ENCODE data around the gene NOVA2.
A peak's percentile ranks its signal among the peaks of the same experiment; 100 is the strongest.

NOVA2 gene

GRCh38 chr19:45929247-45929646 lies 44.4 kb downstream of the NOVA2 start:
- no peak for DNase-seq (ENCODE audit: low read depth in 2 of 2, low spot score in 1 of 2)

DNA sequence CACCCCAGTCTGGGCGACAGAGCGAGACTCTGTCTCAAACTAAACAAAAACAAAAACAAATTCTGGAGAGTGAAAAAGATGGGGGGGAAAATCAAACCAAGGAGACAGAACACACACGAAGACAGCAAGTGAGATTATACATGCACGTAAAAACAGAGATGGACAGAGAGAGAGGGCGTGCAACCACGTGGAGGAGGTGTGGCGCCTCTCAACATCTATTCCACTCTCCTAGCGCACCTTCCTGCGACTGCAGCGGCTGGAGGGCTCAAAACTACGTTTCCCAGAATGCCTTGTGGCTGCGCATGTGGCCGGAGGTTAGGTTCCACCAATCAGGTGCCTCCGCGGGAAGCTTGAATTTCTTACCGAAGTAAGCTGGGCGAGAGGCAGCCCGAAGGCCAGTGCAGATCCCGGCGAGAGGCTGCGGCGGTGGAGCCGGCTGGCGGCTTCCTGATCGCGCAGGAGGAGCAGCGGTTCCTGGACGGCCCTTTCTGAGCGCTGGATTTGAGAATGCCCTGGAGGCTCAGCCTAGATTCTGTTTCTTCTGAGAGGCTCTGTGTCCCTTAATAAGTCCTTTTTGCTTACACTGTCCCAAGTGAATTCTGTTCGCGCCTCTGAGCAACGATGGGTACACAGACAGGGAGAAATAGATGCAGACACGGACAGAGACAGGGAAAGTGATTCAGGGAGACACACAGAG lies 46.0 kb downstream of the NOVA2 start:
- peak; percentile 54 to 78 for DNase-seq (ENCODE audit: low read depth in 2 of 2, low spot score in 1 of 2)

- DNase-seq (ENCODE audit: low read depth in 2 of 2, low spot score in 1 of 2), result no peak
These were observed 48.7 kb downstream of the NOVA2 start for GRCh38 chr19:45924891-45925447.

GRCh38 chr19:45922281-45922680 lies 51.4 kb downstream of the NOVA2 start:
- DNase-seq (ENCODE audit: low read depth in 2 of 2, low spot score in 1 of 2), result no peak

- no peak for DNase-seq (ENCODE audit: low read depth in 2 of 2, low spot score in 1 of 2)
These were observed 53.2 kb downstream of the NOVA2 start for GRCh38 chr19:45920458-45920857.

DNA sequence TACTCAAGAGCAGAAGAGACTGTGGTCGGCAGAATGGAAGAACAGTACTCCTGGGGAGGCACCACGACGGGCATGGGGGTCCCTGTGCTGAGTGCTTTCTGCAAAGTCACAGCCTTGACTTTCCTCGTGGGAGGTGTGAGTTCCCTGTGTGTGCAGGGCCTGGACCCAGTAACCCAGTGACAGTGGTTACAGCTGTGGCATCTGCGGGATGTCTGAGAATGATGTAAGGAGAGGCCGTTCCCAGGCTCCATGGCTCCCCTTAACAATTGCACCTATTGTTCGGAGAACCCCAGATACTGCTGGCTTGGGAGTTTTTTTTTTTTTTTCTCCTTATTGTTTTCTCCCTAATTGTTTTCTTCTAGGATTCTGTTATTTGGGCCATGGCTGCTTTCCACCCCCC lies 54.0 kb downstream of the NOVA2 start:
- DNase-seq (ENCODE audit: low read depth in 2 of 2, low spot score in 1 of 2), result no peak

DNA sequence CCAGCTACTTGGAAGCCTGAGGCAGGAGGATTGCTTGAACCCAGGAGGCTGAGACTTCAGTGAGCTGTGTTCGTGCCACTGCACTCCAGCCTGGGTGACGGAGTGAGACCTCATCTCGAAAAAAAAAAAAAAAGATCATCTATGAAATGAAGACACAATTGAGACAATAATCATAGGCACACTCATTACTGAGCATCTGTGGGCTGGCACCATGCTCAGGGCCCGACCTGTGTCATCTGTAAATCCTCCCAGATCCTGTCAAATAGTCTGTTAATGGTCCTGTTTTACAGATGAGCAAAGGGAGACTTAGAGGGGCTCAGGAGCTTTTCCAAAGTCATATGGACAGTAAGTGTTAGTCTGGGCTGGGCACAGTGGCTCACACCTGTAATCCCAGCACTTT lies 54.9 kb downstream of the NOVA2 start:
- DNase-seq (ENCODE audit: low read depth in 2 of 2, low spot score in 1 of 2), result no peak

GRCh38 chr19:45917421-45918091 lies 56.1 kb downstream of the NOVA2 start:
- no peak for DNase-seq (ENCODE audit: low read depth in 2 of 2, low spot score in 1 of 2)

GRCh38 chr19:45913874-45914830 lies 59.5 kb downstream of the NOVA2 start, which contains the start of gene NANOS2:
Gene NANOS2 (minus strand): TSS chr19:45914778. CDS start chr19:45914693, 85 bp downstream.
- DNase-seq (ENCODE audit: low read depth in 2 of 2, low spot score in 1 of 2), result no peak

GRCh38 chr19:45911291-45911690 lies 62.4 kb downstream of the NOVA2 start:
- no peak for DNase-seq (ENCODE audit: low read depth in 2 of 2, low spot score in 1 of 2)

DNA sequence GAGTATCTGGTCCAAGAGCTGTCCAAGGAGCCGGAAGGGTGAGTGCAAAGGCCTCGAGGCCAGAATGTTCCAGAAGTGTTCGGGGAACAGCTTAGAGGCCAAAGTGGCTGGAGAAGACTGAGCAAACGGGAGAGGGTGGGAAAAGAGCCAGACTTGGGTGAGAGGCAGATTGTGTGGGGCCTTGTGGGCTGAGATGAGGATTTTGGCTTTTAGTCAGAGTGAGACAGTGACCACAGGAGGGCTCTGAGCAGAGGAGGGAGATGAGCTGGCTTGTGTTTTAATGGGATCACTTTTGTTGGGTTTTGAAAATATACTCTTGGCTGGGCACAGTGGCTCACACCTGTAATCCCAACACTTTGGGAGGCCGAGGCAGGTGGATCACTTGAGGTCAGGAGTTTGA lies 64.7 kb downstream of the NOVA2 start:
- no peak for DNase-seq (ENCODE audit: low read depth in 2 of 2, low spot score in 1 of 2)

DNA sequence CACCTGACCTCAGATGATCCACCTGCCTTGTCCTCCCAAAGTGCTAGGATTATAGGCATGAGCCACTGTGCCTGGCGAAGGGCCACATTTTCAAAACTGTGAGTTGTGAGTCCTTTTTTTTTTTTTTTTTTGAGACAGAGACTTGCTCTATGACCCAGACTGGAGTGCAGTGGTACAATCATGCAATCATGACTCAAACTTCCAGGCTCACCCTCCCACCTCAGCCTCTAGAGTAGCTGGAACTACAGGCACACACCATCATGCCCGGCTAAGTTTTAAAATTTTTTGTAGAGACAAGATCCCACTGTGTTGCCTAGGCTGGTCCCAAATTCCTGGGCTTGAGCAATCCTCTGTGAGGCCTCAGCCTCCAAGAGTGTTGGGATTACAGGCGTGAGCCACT lies 67.4 kb downstream of the NOVA2 start:
- no peak for DNase-seq (ENCODE audit: low read depth in 2 of 2, low spot score in 1 of 2)

DNA sequence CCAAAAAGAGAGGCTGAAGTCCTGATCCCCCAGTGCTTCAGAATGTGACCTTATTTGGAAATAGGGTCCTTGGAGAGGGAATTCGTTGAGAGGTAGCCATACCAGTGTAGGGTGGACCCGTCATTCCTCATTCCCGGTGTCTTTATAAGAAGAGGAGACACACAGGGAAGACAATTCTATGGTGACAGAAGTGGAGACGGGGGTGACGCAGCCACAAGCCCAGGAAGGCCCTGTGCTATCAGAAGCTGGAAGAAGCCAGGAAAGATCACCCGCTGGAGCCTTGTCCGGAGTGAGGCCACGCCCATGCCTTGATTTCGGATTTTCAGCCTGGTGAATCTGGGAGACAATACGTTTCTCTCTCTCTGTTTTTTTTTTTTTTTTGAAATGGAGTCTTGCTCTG lies 68.7 kb downstream of the NOVA2 start:
- DNase-seq (ENCODE audit: low read depth in 2 of 2, low spot score in 1 of 2), result no peak

DNA sequence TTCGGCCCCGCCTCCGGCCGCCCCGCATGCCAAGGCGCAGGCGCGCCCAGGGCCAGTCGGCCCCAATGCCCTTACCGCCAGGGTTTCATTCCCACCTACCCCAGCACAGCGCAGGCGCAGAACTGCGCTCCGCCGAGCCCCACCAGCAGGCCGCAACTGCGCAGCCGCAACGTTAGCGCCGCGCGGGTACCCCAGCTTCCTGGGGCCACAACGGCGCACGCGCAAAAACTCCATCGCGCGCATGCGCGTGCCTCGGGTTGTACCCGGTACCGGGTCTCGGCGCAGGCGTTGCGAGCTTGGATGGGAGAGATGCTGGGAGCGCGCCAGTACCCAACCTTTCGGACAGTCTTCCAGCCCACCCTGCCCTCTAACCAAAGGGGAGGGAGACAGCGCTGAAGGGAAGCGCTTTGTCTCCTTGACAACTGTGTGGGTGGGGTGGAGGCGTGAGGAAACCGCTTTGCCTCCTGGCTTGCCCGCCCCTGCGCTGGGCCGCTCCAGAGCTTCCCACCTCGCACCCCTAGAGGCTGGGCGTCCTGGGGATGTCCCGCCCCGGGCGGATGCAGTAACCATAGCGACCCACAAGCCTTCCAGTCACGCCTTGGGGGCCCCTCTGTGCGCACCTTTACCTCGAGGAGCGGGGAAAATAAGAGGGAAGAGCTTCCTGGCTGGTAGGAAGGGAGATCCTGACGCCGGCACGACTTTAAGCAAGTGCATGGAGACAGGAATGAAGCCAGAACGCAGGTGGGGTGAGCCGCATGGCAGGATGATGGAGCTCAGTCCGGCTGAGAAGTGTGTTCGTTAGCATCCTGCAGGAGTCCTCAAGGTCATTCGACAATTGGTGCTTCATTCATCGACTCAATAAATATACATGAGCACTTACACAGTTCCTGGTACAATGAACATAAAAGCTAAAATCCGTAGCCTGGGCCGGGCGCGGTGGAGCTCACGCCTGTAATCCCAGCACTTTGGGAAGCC lies 70.7 kb downstream of the NOVA2 start:
- DNase-seq (ENCODE audit: low read depth in 2 of 2, low spot score in 1 of 2), result peak; percentile 97 to 99

GRCh38 chr19:45901912-45902650 lies 71.6 kb downstream of the NOVA2 start, which contains the start of gene MYPOP:
Gene MYPOP (minus strand): TSS chr19:45902613. CDS start chr19:45901773, 840 bp downstream.
- no peak for DNase-seq (ENCODE audit: low read depth in 2 of 2, low spot score in 1 of 2)

DNA sequence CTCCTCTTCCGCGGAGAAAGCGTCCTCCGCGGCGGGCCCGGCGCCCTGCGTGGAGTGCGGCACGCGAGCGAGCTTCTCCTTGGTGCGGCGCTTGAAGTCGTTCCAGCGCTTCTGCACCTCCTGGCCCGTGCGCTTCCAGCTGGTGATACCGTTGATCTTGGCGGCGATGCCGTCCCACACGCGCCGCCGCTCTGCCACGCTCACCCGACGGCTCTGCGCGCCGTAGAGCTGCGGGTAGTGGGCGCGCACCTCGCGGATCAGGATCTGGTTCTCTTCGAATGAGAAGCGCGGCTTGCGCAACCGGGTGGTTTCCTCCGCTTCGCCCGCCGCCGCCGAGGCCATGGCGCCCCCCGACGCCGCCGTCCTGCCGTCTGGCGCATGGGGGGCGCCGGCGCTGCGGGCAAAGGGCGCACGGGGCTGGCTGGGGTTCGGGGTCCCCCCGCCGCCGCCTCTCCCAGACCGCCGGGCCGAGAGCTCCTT lies 72.2 kb downstream of the NOVA2 start:
- no peak for DNase-seq (ENCODE audit: low read depth in 2 of 2, low spot score in 1 of 2)

- DNase-seq (ENCODE audit: low read depth in 2 of 2, low spot score in 1 of 2), result no peak
These were observed 72.8 kb downstream of the NOVA2 start for GRCh38 chr19:45900738-45901431.

GRCh38 chr19:45899919-45900589 lies 73.6 kb downstream of the NOVA2 start:
- DNase-seq (ENCODE audit: low read depth in 2 of 2, low spot score in 1 of 2), result no peak
